A673 (cell line): Measurements from ENCODE around the gene FRY. TPM values are rescaled to one million over a fixed set of nuclear protein-coding genes. Genes with fewer than 3 reads are reported as not detected.
"Not testable (repeated sequence)": the region's sequence is repeated elsewhere in the genome, so short reads cannot be mapped to it uniquely, and the experiment has no call there.

ENCODE experiments used
- BruUV-seq: library from RNA; stranded (reverse); fragments of 400-500 nt; replicated peaks from 2 replicates; lab custom pipeline; 2021; lab: Mats Ljungman, UMichigan
- CTCF ChIA-PET: fragments of 300-600 bp; sonication (Branson Sonifier 250); formaldehyde crosslinking; loops from one replicate; lab custom pipeline; 2022; ENCODE audit warnings: antibody characterized with exemption; lab: Charles Lee
- POLR2A ChIA-PET: fragments of 300-600 bp; sonication (Branson Sonifier 250); formaldehyde crosslinking; loops from one replicate; lab custom pipeline; 2022; ENCODE audit warnings: antibody characterized with exemption; ENCODE audit not compliant: low non-redundant PET; lab: Charles Lee
- DNase-seq: peaks from one replicate; pipeline ENCODE4 v3.0.0-alpha.2; 2015; ENCODE audit warnings: low spot score
- H3K27ac ChIP-seq: fragments of 200-600 bp; sonication (generic); 2 replicates; pipeline ENCODE4 v1.5.1; 2016; ENCODE audit warnings: mixed run types, low read depth, mild to moderate bottlenecking, mixed read lengths, antibody characterized with exemption, low read length; ENCODE audit not compliant: poor library complexity, severe bottlenecking
- H3K27me3 ChIP-seq: fragments of 200-600 bp; sonication (generic); replicated peaks from 2 replicates; pipeline ENCODE4 v1.6.1; 2017; ENCODE audit warnings: mixed run types, low read depth, mild to moderate bottlenecking, mixed read lengths, antibody characterized with exemption, low read length; ENCODE audit not compliant: insufficient read depth, poor library complexity
- H3K36me3 ChIP-seq: fragments of 200-600 bp; sonication (generic); 2 replicates; pipeline ENCODE4 v1.6.1; 2016; ENCODE audit warnings: mixed run types, mild to moderate bottlenecking, mixed read lengths, antibody characterized with exemption, low read length; ENCODE audit not compliant: insufficient read depth, poor library complexity, severe bottlenecking
- H3K4me1 ChIP-seq: fragments of 200-600 bp; sonication (generic); 2 replicates; pipeline ENCODE4 v1.6.1; 2017; ENCODE audit warnings: mixed run types, mild to moderate bottlenecking, mixed read lengths, antibody characterized with exemption, low read length; ENCODE audit not compliant: insufficient read depth, poor library complexity, severe bottlenecking
- H3K4me3 ChIP-seq: fragments of 200-600 bp; sonication (generic); 2 replicates; pipeline ENCODE4 v1.5.1; 2016; ENCODE audit warnings: low read depth, mixed run types, mild to moderate bottlenecking, mixed read lengths, low read length; ENCODE audit not compliant: poor library complexity, severe bottlenecking
- H3K9me3 ChIP-seq: fragments of 200-600 bp; sonication (generic); 2 replicates; pipeline ENCODE4 v1.6.1; 2016; ENCODE audit warnings: mixed run types, low read depth, mild to moderate bottlenecking, mixed read lengths, antibody characterized with exemption, low read length; ENCODE audit not compliant: poor library complexity, severe bottlenecking
- EZH2 ChIP-seq: fragments of 200-600 bp; sonication (generic); IDR thresholded peaks from 2 replicates; pipeline ENCODE4 v1.6.1; 2017; ENCODE audit warnings: borderline replicate concordance, low read depth, mild to moderate bottlenecking, mixed read lengths, antibody characterized with exemption, low read length; ENCODE audit not compliant: poor library complexity, severe bottlenecking
- intact Hi-C: fragments of 100-400 bp; cut with micrococcal nuclease; formaldehyde crosslinking; loops from one replicate; pipeline ENCODE4 v1.10.0; 2022; ENCODE audit not compliant: unreplicated experiment
- total RNA-seq: library from RNA; stranded (reverse); gene quantifications from 2 replicates; pipeline ENCODE4 v1.2.3, GENCODE V29; 2021
- TF ChIP-seq, protein P1 (sequence below): fragments of 300-800, 200-600 bp; sonication (generic); conservative IDR thresholded peaks from 2 replicates; pipeline ENCODE4 v1.5.1; 2017; ENCODE audit warnings: low read depth, mild to moderate bottlenecking, antibody characterized with exemption, low read length, moderate library complexity, mixed read lengths

FRY gene
- total RNA-seq, 1 experiment from 2014 or later, result 0.58 TPM

DNA sequence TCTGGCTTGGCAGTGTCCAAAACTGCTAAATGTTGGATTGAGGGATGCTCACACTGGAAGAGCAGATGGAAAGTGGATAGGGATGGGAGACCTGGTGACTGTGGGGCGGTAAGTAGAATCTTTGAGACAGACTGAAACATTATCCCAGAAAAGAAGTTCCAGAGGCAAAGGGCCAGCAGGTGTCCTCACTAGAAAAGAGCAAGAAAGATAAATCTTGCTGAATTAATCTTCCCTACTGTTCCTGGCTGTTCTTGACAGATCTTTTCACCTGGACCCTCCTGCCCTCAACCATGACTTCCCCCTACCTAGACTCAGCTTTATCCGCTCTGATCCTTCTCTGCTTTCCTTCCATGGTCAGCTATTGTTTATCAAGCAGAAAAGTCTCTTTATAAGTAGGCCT is 35.0 kb upstream of the FRY start:
- ChIA-PET CTCF (no interaction called here), POLR2A (no interaction called here)
- Histone ChIP-seq H3K27me3 (no peaks in the 10 kb centered on the region), H3K4me3 (no peak overlapping the region), H3K4me1 (no peaks in the 10 kb centered on the region), H3K36me3 (no peaks in the 10 kb centered on the region), H3K9me3 (no peaks in the 10 kb centered on the region), H3K27ac (no peak overlapping the region)
- BruUV-seq, result no TSS peak
- no peak for DNase-seq
- intact Hi-C loops, result no loop called here
- TF ChIP-seq EZH2, result no peak
- TF ChIP-seq, protein P1, sequence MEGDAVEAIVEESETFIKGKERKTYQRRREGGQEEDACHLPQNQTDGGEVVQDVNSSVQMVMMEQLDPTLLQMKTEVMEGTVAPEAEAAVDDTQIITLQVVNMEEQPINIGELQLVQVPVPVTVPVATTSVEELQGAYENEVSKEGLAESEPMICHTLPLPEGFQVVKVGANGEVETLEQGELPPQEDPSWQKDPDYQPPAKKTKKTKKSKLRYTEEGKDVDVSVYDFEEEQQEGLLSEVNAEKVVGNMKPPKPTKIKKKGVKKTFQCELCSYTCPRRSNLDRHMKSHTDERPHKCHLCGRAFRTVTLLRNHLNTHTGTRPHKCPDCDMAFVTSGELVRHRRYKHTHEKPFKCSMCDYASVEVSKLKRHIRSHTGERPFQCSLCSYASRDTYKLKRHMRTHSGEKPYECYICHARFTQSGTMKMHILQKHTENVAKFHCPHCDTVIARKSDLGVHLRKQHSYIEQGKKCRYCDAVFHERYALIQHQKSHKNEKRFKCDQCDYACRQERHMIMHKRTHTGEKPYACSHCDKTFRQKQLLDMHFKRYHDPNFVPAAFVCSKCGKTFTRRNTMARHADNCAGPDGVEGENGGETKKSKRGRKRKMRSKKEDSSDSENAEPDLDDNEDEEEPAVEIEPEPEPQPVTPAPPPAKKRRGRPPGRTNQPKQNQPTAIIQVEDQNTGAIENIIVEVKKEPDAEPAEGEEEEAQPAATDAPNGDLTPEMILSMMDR, result no peak

DNA sequence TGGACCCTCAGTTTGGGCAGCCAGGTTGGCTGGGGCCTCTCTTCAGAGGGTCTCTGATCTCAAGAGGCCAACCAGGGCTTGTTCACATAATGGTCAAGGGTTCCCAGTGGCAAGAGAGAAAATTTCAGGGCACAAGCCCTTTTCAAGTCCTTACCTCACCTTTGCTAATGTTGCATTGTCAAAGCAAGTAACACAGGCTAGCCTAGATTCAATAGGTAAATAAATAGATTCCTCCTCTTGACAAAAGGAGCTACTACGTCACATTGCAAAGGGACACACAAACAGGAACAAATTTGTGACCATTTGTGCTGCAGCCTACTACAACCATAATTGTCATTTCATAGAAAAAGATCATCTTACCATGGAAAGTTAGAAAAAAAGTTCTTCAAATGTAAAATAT is 33.9 kb upstream of the FRY start:
- Histone ChIP-seq H3K27me3 (no peaks in the 10 kb centered on the region), H3K27ac (no peak overlapping the region), H3K36me3 (no peaks in the 10 kb centered on the region), H3K9me3 (no peaks in the 10 kb centered on the region), H3K4me1 (no peaks in the 10 kb centered on the region), H3K4me3 (no peak overlapping the region)
- intact Hi-C loops, result no loop called here
- no TSS peak for BruUV-seq
- TF ChIP-seq, protein P1, result no peak
- TF ChIP-seq EZH2, result no peak
- DNase-seq, result no peak
- ChIA-PET CTCF (no interaction called here), POLR2A (interaction anchor here (0.6 kb wide), 1 partner anchor 44 kb away, joined by 6 read pairs; no protein-coding TSS in a partner anchor)

DNA sequence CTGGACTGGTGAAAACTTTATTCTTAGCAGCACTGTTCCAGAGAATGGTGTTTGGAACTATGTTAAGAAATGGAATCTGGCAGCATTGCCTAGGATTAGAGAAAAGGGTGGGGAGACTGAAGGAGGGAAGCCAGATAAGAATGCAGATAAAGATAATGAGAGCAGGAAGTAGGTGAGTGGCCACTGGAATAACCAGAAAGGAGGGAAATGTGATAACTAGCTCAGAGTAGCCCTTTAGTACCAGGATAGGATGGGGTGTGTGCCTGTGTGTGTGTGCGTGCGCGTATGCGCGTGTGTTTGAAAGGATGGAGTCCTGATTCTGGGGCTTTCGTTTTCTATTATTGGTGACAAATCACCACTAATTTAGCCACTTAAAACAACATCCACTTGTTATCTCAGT is 33.4 kb upstream of the FRY start:
- CTCF ChIA-PET, result no interaction called here
- no peak for DNase-seq
- no TSS peak for BruUV-seq
- H3K4me3 ChIP-seq, result no peak overlapping the region
- no peaks in the 10 kb centered on the region for H3K4me1 ChIP-seq
- POLR2A ChIA-PET, result interaction anchor here (0.6 kb wide), 1 partner anchor 45 kb away, joined by 6 read pairs; no protein-coding TSS in a partner anchor
- H3K36me3 ChIP-seq, result no peaks in the 10 kb centered on the region
- intact Hi-C loops, result no loop called here
- no peaks in the 10 kb centered on the region for H3K27me3 ChIP-seq
- no peak overlapping the region for H3K27ac ChIP-seq
- TF ChIP-seq, protein P1, result no peak
- no peak for TF ChIP-seq EZH2
- no peaks in the 10 kb centered on the region for H3K9me3 ChIP-seq

DNA sequence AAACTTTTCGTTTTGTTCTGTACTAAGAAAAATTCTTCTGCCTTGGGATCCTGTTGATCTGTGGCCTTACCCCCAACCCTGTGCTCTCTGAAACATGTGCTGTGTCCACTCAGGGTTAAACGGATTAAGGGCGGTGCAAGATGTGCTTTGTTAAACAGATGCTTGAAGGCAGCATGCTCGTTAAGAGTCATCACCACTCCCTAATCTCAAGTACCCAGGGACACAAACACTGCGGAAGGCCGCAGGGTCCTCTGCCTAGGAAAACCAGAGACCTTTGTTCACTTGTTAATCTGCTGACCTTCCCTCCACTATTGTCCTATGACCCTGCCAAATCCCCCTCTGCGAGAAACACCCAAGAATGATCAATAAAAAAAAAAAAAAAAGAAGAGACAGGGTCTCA is 30.8 kb upstream of the FRY start:
- POLR2A ChIA-PET, DNase-seq, H3K27me3 ChIP-seq, H3K4me3 ChIP-seq, BruUV-seq, H3K4me1 ChIP-seq, H3K27ac ChIP-seq, intact Hi-C loops, H3K36me3 ChIP-seq, H3K9me3 ChIP-seq: not testable (repeated sequence)
- CTCF ChIA-PET, result interaction anchor here (1.0 kb wide), 1 partner anchor 581 kb away, joined by 3 read pairs; no protein-coding TSS in a partner anchor
